ENCODE data around the gene AXL. TPM values are rescaled to one million over a fixed set of nuclear protein-coding genes. Genes with fewer than 3 reads are reported as not detected.
"Not testable (repeated sequence)": the region's sequence is repeated elsewhere in the genome, so short reads cannot be mapped to it uniquely, and the experiment has no call there.

Gene AXL
- total and polyA plus RNA-seq, 4 donors: 8.2 to 53.0 (median 31.0) TPM

DNA sequence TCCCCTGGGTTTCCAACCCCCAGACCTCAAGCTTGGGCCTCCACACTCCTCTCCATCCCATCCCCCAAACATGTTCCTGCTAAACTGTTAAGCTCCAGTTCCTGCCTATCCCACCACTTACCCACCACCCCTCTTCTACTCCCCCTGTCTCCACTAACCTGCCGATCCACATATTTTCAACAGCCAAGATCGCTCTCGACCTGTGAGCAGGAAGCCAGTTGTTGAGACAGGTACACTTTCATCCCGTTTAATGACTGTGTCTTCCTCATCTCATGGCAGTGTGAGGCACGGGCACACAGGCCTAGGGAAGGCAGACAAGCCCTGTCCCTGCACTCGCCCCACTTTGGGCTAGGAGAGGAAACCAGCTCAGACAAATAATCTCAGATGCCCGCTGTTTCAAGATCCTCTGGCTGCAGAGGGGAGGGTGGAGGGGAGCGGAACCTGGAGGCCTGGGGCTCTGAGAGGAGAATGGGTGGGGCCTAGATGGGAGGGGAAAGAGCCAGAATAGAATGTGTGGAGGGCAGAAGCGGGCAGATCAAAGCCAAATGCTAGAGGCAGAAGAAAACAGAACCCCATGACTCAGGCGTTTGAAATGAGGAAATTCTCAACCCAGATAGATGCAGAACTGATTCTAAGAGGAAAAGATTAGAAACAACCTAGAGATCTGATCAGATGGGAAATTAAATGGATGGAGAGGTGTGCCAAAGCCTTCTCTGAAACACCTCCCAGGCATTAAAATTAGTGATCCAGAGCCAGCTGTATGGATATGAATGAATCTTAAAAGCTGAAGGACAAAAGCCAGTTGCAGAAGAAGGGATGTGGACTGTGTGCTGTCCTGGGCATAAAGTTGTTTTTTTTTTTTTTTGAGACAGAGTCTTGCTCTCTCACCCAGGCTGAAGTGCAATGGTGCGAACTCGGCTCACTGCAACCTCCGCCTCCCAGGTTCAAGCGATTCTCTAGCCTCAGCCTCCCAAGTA is 42.9 kb upstream of the AXL start:
- Histone ChIP-seq H3K27me3 (ENCODE audit: control insufficient read depth in 3 of 3, insufficient read depth in 3 of 3, low read length in 2 of 3) (no peaks in the 10 kb centered on the region), H3K9ac (ENCODE audit: insufficient read depth in 1 of 2, low read length in 2 of 2) (no peak overlapping the region), H3K4me1 (ENCODE audit: control insufficient read depth in 5 of 5, insufficient read depth in 5 of 5, low read length in 5 of 5) (peaks cover 0 to 14% (median 0%) of the 10 kb centered on the region in 5 donors), H3K36me3 (ENCODE audit: control insufficient read depth in 4 of 4, insufficient read depth in 4 of 4, low read length in 4 of 4) (no peaks in the 10 kb centered on the region), H3K4me3 (no peak overlapping the region), H3K9me3 (ENCODE audit: control insufficient read depth in 4 of 4, insufficient read depth in 3 of 4, low read length in 3 of 4) (no peaks in the 10 kb centered on the region), H3K27ac (ENCODE audit: low read depth in 1 of 2, low read length in 1 of 2) (peak overlapping the region in 1 of 2 donors; percentile 70)
- peak; percentile 82 for ATAC-seq (ENCODE audit: insufficient read depth, low FRiP score)
- 26 to 28% methylated on average over 14 of the region's 14 CpGs for WGBS, 2 donors
- peak; percentile 67 to 87 (median 76) for DNase-seq
- TF ChIP-seq CTCF (IDR thresholded peaks at IDR 0.05; ENCODE audit: control extremely low read depth, extremely low read depth): no peak

DNA sequence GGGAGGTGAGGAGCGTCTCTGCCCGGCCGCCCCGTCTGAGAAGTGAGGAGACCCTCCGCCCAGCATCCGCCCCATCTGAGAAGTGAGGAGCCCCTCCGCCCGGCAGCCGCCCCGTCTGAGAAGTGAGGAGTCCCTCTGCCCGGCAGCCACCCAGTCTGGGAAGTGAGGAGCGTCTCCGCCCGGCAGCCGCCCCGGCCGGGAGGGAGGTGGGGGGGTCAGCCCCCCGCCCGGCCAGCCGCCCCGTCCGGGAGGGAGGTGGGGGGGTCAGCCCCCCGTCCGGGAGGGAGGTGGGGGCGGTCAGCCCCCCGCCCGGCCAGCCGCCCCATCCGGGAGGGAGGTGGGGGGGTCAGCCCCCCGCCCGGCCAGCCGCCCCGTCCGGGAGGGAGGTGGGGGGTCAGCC is 38.9 kb upstream of the AXL start:
- 91 to 94% methylated on average over 9 to 29 of the region's 34 CpGs for WGBS, 2 donors
- not testable (repeated sequence) for ATAC-seq (ENCODE audit: insufficient read depth, low FRiP score)

DNA sequence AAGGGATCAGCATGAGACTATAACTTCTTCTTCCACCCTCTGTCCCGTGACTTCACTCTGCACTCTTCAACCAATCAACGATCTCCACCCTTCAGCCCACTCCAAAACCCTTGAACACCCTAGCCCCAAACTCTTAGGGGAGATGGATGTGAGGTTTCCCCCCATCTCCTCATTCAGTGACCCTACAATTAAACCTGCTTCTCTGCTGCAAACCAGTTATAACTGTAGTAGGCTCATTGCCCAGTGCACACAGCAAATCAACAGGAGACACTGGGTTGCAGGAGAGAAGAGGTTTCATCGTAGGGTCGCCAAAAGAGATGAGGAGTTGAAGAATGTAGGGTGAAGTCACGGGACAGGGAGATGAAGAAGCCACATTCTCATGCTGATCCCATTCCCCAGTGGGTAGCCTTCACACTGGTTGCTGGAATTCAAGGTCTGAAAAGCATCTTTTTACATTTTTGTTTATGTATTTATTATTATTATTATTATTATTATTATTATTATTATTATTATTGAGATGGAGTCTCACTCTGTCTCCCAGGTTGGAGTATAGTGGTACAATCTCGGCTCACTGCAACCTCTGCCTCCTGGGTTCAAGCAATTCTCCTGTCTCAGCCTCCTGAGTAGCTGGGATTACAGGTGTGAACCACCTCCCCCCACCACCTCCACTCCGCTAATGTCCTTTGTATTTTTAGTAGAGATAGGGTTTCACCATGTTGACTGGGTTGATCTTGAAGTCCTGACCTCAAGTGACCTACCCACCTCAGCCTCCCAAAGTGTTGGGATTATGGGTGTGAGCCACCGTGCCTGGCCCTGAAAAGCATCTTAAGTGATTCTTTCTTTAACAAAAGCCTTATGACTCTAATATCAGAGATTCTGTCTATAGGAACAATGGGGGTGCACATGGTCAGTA is 31.8 kb upstream of the AXL start:
- Histone ChIP-seq H3K36me3 (ENCODE audit: control insufficient read depth in 4 of 4, insufficient read depth in 4 of 4, low read length in 4 of 4) (no peaks in the 10 kb centered on the region), H3K9me3 (ENCODE audit: control insufficient read depth in 4 of 4, insufficient read depth in 3 of 4, low read length in 3 of 4) (no peaks in the 10 kb centered on the region), H3K9ac (ENCODE audit: insufficient read depth in 1 of 2, low read length in 2 of 2) (no peak overlapping the region), H3K27ac (ENCODE audit: low read depth in 1 of 2, low read length in 1 of 2) (no peak overlapping the region), H3K4me1 (ENCODE audit: control insufficient read depth in 5 of 5, insufficient read depth in 5 of 5, low read length in 5 of 5) (peaks cover 0 to under 1% (median 0%) of the 10 kb centered on the region in 5 donors), H3K27me3 (ENCODE audit: control insufficient read depth in 3 of 3, insufficient read depth in 3 of 3, low read length in 2 of 3) (peaks cover 0 to 9% (median 6%) of the 10 kb centered on the region in 3 donors), H3K4me3 (no peak overlapping the region)
- ATAC-seq (ENCODE audit: insufficient read depth, low FRiP score): no peak
- DNase-seq: no peak
- TF ChIP-seq CTCF (IDR thresholded peaks at IDR 0.05; ENCODE audit: control extremely low read depth, extremely low read depth): no peak
- 74 to 85% methylated on average over 8 of the region's 8 CpGs for WGBS, 2 donors

More for the DNA sequence above, 38.9 kb upstream of the AXL start:
- H3K27ac ChIP-seq (ENCODE audit: low read depth in 1 of 2, low read length in 1 of 2); H3K4me1 ChIP-seq (ENCODE audit: control insufficient read depth in 5 of 5, insufficient read depth in 5 of 5, low read length in 5 of 5); DNase-seq; H3K36me3 ChIP-seq (ENCODE audit: control insufficient read depth in 4 of 4, insufficient read depth in 4 of 4, low read length in 4 of 4); H3K27me3 ChIP-seq (ENCODE audit: control insufficient read depth in 3 of 3, insufficient read depth in 3 of 3, low read length in 2 of 3); H3K9me3 ChIP-seq (ENCODE audit: control insufficient read depth in 4 of 4, insufficient read depth in 3 of 4, low read length in 3 of 4); H3K4me3 ChIP-seq; H3K9ac ChIP-seq (ENCODE audit: insufficient read depth in 1 of 2, low read length in 2 of 2): not testable (repeated sequence)
